Sigmoid colon (tissue), 7 donors: ENCODE data around the gene NAGPA. TPM values are rescaled to one million over a fixed set of nuclear protein-coding genes. Genes with fewer than 3 reads are reported as not detected.

Experiments used
- DNase-seq: peaks from one replicate; pipeline ENCODE4 v3.0.0-alpha.2; 2019
- H3K27ac ChIP-seq, 4 donors: fragments of 200-600 bp; sonication (generic); one replicate each; pipeline ENCODE4 v1.5.1; 2016 to 2019; ENCODE audit warnings: mild to moderate bottlenecking in 1 of 4
- H3K27me3 ChIP-seq, 3 donors: fragments of 200-600 bp; sonication (generic); one replicate each; pipeline ENCODE4 v1.5.1; 2019; ENCODE audit warnings: mild to moderate bottlenecking in 1 of 3
- H3K36me3 ChIP-seq, 4 donors: fragments of 200-600 bp; sonication (generic); one replicate each; pipeline ENCODE4 v1.5.1; 2016 to 2019
- H3K4me1 ChIP-seq, 4 donors: fragments of 200-600 bp; sonication (generic); one replicate each; pipeline ENCODE4 v1.5.1; 2017 to 2019
- H3K4me3 ChIP-seq, 4 donors: fragments of 200-600 bp; sonication (generic); one replicate each; pipeline ENCODE4 v1.5.1; 2017 to 2019; ENCODE audit warnings: mild to moderate bottlenecking in 2 of 4, moderate library complexity in 1 of 4
- H3K9me3 ChIP-seq, 4 donors: fragments of 200-600 bp in 3 of 4; sonication (generic) in 3 of 4; one replicate each; pipeline versions ENCODE4 v1.5.1 to v1.6.1; 2013 to 2019
- CTCF ChIP-seq, 4 experiments: fragments of 450-650 bp in 3 of 4; fragments of 200-600 bp in 1 of 4; IDR thresholded peaks; one replicate each; pipeline ENCODE4 v1.5.1; 2016 to 2019; ENCODE audit warnings: antibody characterized with exemption in 4 of 4, mild to moderate bottlenecking in 3 of 4, moderate library complexity in 2 of 4
- EP300 ChIP-seq, 4 donors: sonication (generic); formaldehyde crosslinking; IDR thresholded peaks; one replicate each; pipeline ENCODE4 v1.6.1; 2017; ENCODE audit warnings: antibody characterized with exemption in 4 of 4
- POLR2A ChIP-seq, 2 donors: fragments of 450-650 bp; IDR thresholded peaks; one replicate each; pipeline ENCODE4 v1.6.1; 2016; ENCODE audit warnings: antibody characterized with exemption in 2 of 2, mild to moderate bottlenecking in 2 of 2, moderate library complexity in 2 of 2
- POLR2AphosphoS5 ChIP-seq, 4 donors: sonication (generic); formaldehyde crosslinking; IDR thresholded peaks; one replicate each; pipeline ENCODE4 v1.6.1; 2017; ENCODE audit warnings: antibody characterized with exemption in 4 of 4
- WGBS, 2 donors: extraction: QIAGEN DNeasy Blood & Tissue Kit; methylation state at CpG; one replicate each; pipeline ENCODE4 v1.1.7; 2013; 5-methylcytosine and 5-hydroxymethylcytosine counted together
- intact Hi-C: fragments of 100-400 bp; cut with DNase I; formaldehyde crosslinking; loops from one replicate; pipeline ENCODE4 v1.15.1; 2023
- polyA plus RNA-seq, 3 donors: library from polyadenylated mRNA; stranded (reverse); fragments of 200-250 nt; gene quantifications; one replicate each; pipeline ENCODE4 v1.2.3, GENCODE V29; 2013
- total RNA-seq, 4 donors: library from RNA; depleted of rRNA; stranded (reverse); fragments of >200 nt; gene quantifications; one replicate each; pipeline ENCODE4 v1.1.0, GENCODE V29; 2016
- donor health status: healthy with polysubstance abuse.
- donor health status: Bipolar disorder and iron deficiency.
- donor health status: healthy.

NAGPA gene
- total and polyA plus RNA-seq, 7 donors = 10.8 to 30.7 (median 16.4) TPM

- Histone ChIP-seq H3K4me1 (no peaks in the 10 kb centered on the region), H3K36me3 (no peaks in the 10 kb centered on the region), H3K27me3 (no peaks in the 10 kb centered on the region), H3K9me3 (no peaks in the 10 kb centered on the region), H3K4me3 (no peak overlapping the region), H3K27ac (no peak overlapping the region)
- intact Hi-C loops = no loop called here
- TF ChIP-seq CTCF (IDR thresholded peaks at IDR 0.05) (no peak), EP300 (IDR thresholded peaks at IDR 0.05) (no peak), POLR2AphosphoS5 (IDR thresholded peaks at IDR 0.05) (no peak), POLR2A (IDR thresholded peaks at IDR 0.05) (no peak)
- WGBS, 2 donors = 94% methylated on average over 10 of the region's 10 CpGs
- no peak for DNase-seq
Measured at GRCh38 chr16:5003828-5004227, 29.9 kb downstream of the NAGPA start.

- H3K4me1 ChIP-seq = no peaks in the 10 kb centered on the region
- WGBS, 2 donors = 88 to 92% methylated on average over 12 of the region's 12 CpGs
- DNase-seq = no peak
- no peak overlapping the region for H3K27ac ChIP-seq
- no peaks in the 10 kb centered on the region for H3K27me3 ChIP-seq
- H3K36me3 ChIP-seq = no peaks in the 10 kb centered on the region
- intact Hi-C loops = no loop called here
- H3K4me3 ChIP-seq = no peak overlapping the region
- no peaks in the 10 kb centered on the region for H3K9me3 ChIP-seq
- TF ChIP-seq EP300 (IDR thresholded peaks at IDR 0.05) (no peak), POLR2AphosphoS5 (IDR thresholded peaks at IDR 0.05) (no peak), POLR2A (IDR thresholded peaks at IDR 0.05) (no peak), CTCF (IDR thresholded peaks at IDR 0.05) (no peak)
Measured at GRCh38 chr16:5003211-5003610, 30.5 kb downstream of the NAGPA start.

- Histone ChIP-seq H3K4me1 (no peaks in the 10 kb centered on the region), H3K9me3 (no peaks in the 10 kb centered on the region), H3K36me3 (no peaks in the 10 kb centered on the region), H3K4me3 (no peak overlapping the region), H3K27ac (no peak overlapping the region), H3K27me3 (no peaks in the 10 kb centered on the region)
- TF ChIP-seq POLR2AphosphoS5 (IDR thresholded peaks at IDR 0.05) (no peak), CTCF (IDR thresholded peaks at IDR 0.05) (no peak), POLR2A (IDR thresholded peaks at IDR 0.05) (no peak)
- no peak for DNase-seq
- intact Hi-C loops = no loop called here
- 81 to 87% methylated on average over 3 of the region's 3 CpGs for WGBS, 2 donors
Measured at GRCh38 chr16:5002699-5003143, 31.0 kb downstream of the NAGPA start.

GRCh38 chr16:5001986-5002385, 31.7 kb downstream of the NAGPA start:
- H3K4me1 ChIP-seq = no peaks in the 10 kb centered on the region
- H3K9me3 ChIP-seq = no peaks in the 10 kb centered on the region
- intact Hi-C loops = no loop called here
- 78 to 80% methylated on average over 6 of the region's 6 CpGs for WGBS, 2 donors
- no peak for DNase-seq
- no peak for TF ChIP-seq POLR2A (IDR thresholded peaks at IDR 0.05)
- TF ChIP-seq POLR2AphosphoS5 (IDR thresholded peaks at IDR 0.05) = no peak
- no peak for TF ChIP-seq CTCF (IDR thresholded peaks at IDR 0.05)
- TF ChIP-seq EP300 (IDR thresholded peaks at IDR 0.05) = no peak
- H3K27me3 ChIP-seq = no peaks in the 10 kb centered on the region
- H3K27ac ChIP-seq = no peak overlapping the region
- no peak overlapping the region for H3K4me3 ChIP-seq
- H3K36me3 ChIP-seq = no peaks in the 10 kb centered on the region

GRCh38 chr16:5001571-5001970, 32.2 kb downstream of the NAGPA start:
- no peak for DNase-seq
- H3K4me3 ChIP-seq = no peak overlapping the region
- TF ChIP-seq EP300 (IDR thresholded peaks at IDR 0.05) = no peak
- TF ChIP-seq CTCF (IDR thresholded peaks at IDR 0.05) = no peak
- TF ChIP-seq POLR2AphosphoS5 (IDR thresholded peaks at IDR 0.05) = no peak
- no peak for TF ChIP-seq POLR2A (IDR thresholded peaks at IDR 0.05)
- no peaks in the 10 kb centered on the region for H3K36me3 ChIP-seq
- H3K27ac ChIP-seq = no peak overlapping the region
- WGBS, 2 donors = 57 to 83% methylated on average over 7 of the region's 7 CpGs
- no peaks in the 10 kb centered on the region for H3K9me3 ChIP-seq
- no peaks in the 10 kb centered on the region for H3K27me3 ChIP-seq
- intact Hi-C loops = no loop called here
- H3K4me1 ChIP-seq = no peaks in the 10 kb centered on the region
